Renal pelvis (tissue), 4 donors: ENCODE measurements around the gene GPR107. TPM values are rescaled to one million over a fixed set of nuclear protein-coding genes. Genes with fewer than 3 reads are reported as not detected.

Experiments
- DNase-seq: peaks from one replicate; pipeline ENCODE4 v3.0.0-alpha.2; 2013
- polyA plus RNA-seq, 3 donors: library from polyadenylated mRNA; unstranded; fragments of 120-200 nt; gene quantifications; one replicate each; pipeline ENCODE4 v1.2.1, GENCODE V29; 2013; ENCODE audit not compliant: insufficient read length in 3 of 3

Gene GPR107
- polyA plus RNA-seq, 3 donors = 53.3 to 58.7 (median 56.5) TPM

DNA sequence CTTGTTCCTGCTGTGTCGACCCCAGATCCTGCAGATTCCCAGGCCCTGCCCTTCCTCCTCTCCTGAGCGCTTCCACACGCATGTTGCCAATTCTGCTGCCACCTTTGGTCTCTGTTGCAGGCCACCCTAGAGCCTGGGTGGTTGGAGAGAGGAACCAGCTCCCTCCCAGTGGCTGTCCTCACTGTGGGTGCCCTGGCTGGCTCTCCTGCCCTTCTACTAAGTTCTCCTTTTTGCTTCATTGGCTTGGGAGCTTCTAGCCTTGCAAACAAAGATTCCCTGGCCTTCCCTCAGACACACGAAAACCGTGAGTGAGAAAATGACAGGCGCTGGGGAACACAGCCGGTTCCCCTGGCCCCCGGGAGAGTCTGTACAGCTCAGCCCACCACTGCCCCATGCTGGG is 104.3 kb downstream of the GPR107 start:
- no peak for DNase-seq

DNA sequence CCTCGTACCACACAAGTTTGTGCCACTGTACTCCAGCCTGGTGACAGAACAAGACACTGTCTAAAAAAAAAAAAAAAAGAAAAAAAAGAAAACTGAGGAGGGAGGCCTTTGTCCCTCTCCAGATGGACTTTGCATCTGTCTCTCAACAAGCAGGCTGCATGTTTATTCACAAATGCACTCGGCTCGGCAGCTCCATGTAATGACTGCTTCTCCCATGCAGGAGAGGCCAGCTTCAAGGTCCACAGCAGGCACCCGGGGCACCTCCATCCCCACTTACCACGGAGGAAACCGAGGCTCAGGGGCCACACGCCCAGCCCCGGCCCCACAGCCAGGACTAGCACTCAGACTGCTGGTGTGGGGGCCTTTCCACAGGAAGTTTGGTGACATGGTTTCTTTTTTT is 105.4 kb downstream of the GPR107 start:
- DNase-seq = no peak

DNA sequence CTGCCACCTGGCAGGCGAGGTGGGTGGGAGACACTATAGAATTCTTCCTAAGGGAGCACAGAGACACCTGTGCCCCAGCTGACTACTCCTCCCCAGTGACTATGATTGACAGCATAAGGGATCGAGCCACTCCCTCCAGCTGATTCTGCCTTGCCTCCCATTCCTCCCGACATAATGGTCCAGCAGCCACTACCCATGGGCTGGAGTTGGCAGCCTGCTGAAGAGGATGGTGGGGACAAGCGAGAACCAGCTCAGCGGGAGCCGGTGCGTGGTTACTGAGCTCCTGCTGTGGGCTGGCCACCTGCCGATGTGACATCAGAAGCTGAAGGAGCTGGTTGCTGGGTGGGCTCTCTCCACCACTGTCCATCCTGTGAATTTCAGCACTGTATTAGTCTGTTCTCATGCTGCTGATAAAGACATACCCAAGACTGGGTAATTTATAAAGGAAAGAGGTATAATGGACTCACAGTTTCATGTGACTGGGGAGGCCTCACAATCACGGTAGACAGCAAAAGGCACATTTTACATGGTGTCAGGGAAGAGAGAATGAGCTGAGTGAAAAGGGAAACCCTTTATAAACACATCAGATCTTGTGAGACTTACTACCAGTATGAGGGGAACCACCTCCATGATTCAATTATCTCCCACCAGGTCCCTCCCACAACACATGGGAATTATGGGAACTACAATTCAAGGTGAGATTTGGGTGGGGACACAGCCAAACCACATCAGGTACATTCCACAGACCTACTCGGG is 106.4 kb downstream of the GPR107 start:
- DNase-seq = no peak

- DNase-seq = no peak
Measured at GRCh38 chr9:130160862-130161470, 107.3 kb downstream of the GPR107 start.

GRCh38 chr9:130165579-130165978 is 111.9 kb downstream of the GPR107 start:
- DNase-seq = no peak

DNA sequence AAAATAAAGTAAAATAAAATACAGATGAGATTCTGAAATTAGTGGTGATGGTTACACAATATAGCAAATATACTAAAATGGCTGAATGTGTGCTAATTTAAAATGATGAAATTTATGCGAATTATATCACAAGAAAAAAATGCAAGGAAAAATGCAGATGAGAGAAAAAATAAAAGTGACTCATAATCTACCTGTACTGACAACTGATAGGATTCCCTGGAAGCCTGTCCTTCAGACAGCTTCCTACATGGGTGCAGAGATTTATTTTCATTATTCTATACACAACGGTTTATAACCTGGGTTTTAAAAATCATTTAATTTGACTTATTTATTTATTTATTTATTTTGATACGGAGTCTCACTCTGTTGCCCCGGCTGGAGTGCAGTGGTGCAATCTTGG is 112.7 kb downstream of the GPR107 start:
- no peak for DNase-seq

DNA sequence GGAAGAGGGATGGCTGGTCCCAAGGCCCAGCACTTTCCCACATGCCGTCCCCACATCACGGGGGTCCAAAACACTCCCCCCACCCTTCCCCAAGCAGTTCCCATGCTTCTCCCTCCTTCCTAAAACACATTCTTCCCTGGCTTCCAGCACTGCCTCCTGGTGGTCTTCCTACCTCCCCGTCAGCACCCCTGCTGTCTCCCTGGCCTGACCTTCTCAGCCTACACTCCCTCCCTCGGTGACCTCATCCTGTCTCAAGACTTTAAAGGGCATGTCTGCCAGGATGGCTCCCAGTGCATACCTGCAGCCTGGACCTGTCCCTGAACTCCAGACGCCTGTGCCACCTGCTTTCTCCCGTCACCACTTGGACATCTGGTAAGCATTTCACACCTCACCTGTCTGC is 114.2 kb downstream of the GPR107 start:
- DNase-seq = no peak

- DNase-seq = no peak
Measured at GRCh38 chr9:130171226-130172148, 117.8 kb downstream of the GPR107 start.

DNA sequence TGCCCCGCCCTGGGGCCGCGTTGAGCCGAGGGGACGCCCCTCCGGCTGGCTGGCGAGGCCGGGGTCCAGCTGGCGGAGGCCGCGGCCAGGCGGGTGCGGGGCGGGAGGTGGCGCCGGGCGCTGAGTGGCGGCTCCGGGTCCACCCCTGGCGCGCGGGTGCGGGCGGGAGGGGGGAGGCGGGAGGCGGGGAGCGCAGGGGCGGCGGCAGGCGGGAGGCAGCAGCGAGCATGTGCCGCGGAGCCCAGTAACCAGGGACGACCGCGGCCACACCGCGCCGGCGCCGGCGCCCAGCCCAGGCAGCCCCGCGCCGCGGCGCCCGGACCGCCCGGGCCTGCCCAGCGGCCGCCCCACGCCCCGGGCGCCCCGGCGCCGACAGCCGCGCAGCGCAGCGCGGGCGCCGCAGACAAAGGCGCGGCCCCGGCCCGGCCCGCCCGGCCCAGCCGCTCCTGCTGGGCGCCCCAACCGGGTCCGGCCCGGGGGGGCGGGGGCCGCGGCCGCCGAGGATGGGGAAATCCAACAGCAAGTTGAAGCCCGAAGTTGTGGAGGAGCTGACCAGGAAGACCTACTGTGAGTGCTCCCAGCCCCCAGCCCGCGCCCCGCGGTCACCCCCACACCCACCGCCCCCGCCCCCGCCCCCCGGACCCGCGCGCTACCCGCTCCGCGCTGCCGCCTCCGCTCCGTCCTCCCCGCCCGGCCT is 118.6 kb downstream of the GPR107 start, which contains the start of gene NCS1:
TSS of gene NCS1 (plus strand) at position 244 of the 697 bp plus-strand sequence. CDS start at position 504, 260 bp downstream.
- peak; percentile 68 for DNase-seq

- no peak for DNase-seq
Measured at GRCh38 chr9:130172858-130173665, 119.4 kb downstream of the GPR107 start.

DNA sequence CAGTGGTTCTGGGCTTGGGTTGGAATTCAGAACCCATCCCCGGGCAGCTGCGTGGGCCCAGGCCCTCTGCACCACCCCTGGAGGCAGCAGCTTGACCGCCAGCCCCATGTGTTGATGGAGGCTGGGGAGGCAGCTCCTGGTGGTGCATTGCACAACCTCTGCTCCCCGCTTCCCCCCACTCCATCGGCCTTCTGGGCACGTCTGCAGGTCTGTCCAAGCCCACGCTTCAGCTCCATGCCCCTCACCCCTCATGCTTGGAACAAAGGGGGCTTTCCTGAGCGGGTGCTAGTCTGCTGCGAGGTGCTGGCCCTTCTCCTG is 119.9 kb downstream of the GPR107 start:
- no peak for DNase-seq

DNA sequence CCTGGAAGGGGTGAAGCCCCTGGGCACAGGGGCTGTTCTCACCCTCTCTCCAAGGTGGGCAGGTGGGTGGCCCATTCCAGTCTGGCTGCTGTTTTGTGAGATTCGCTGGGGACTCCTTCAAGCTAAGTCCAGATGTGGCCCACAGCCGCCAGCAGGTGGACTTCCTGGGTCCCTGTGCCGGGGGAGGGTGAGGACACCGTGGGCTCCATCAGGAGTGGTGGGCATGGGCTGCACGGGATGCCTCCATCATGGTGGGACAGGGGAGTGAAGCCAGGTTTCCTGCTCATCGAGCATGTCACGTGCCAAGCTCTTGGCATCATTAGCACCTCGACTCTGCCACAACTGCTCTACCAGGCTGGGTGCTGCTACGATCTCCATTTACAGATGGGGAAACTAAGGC is 120.3 kb downstream of the GPR107 start:
- DNase-seq = no peak

DNA sequence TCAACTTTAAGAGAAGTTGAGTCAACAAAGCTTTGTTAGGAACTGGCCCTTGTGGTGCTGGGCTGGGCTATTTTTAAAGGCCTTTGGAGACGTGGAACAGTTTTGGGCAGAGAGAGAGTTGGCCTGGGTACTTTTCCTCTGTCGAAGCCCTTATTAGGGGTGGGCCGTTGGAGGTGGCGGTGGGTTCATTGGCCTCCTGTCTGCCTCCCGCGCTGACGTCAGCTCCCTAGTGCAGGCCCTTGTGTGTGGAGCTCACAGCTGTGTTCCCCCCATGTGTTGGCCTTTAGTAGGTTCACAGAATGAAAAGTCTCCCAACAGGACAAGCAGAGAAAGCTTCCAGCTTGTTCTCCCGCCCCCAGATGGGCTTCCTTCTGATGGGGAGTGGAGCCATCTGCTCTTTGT is 121.2 kb downstream of the GPR107 start:
- DNase-seq = no peak

DNA sequence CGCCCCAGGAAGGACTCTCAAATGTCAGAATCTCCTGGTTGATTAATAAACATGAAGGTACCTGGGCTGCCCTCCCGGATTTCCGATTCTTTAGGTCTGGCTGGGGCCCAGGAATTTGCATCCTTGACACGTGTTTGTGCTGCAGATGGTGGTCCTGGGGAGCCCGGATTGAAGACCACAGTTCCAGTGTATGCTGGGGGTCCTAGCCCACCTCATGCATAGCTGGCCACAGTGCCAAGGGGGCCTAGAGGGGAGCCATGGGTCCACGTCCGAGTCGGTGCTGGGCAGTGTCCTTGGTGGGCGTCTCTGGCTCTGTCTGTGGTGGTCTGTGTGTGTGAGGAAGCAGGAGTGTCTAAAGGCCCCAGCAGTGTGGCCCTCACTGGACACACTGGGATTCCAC is 121.6 kb downstream of the GPR107 start:
- DNase-seq = no peak

GRCh38 chr9:130176760-130177159 is 123.1 kb downstream of the GPR107 start:
- no peak for DNase-seq

DNA sequence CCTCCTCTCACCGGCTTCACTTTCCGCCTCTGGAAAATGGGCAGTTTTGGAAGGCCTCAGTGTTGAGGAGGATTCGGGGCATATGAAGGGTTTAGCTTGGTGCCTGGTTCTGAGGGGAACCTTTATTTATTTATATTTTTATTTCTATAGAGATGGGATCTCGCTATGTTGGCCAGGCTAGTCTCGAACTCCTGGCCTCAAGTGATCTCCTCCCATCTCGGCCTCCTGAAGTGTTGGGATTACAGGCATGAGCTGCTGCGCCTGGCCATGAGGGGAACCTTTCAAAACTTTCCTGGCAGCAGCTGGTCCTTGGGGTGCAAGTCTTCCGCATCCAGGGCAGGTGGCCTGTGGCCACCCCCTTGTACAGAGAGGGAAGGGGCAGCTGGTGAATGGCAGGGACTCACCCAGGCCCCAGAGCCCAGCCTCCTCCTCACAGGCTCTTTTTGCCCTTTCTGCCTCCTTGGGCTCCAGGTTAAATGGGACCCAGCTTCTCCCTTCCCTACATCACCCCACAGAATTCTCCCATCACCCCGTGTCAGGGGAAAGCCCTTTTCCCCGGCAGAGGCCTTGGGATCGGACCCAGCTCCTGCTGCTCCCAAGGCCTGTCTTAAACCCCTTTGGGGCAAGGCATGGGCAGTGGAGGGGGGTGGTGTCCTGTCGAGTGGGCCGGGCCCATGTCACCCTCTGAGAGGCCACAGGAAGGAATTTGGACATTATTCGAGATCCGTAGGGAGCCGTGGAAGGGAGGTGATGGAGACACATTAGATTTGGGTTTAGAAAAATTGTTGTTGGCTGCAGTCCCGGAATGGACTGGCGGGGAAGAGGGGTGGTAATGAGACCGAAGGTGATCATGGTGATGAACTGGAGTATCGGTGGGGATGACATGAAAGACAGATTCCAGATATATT is 124.4 kb downstream of the GPR107 start:
- DNase-seq = no peak

GRCh38 chr9:130179331-130179907 is 125.7 kb downstream of the GPR107 start:
- no peak for DNase-seq

DNA sequence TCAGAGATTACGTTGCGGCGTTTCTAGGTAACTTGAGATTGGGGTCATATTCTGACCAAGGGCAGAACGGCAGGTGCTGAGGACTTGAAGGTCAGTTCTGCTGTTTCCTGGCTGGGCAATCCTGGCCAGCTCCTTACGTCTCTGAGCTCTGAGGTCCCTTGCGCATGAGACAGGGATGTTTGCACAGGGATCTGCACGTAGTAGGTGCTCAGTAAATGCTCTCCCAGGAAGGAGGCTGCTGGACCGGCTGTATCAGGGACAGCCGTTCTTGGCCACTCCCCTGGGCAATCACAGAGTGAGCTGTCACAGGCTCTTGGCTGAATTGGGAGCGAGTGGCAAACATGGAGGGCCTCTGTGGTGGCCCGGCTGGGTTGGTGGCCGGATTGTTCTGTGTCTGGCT is 126.8 kb downstream of the GPR107 start:
- DNase-seq = no peak

GRCh38 chr9:130181678-130182380 is 128.1 kb downstream of the GPR107 start:
- no peak for DNase-seq
